Esophagus squamous epithelium (tissue), 4 donors: ENCODE measurements around the gene SSX5. TPM values are rescaled to one million over a fixed set of nuclear protein-coding genes. Genes with fewer than 3 reads are reported as not detected.

ENCODE experiments used
- small RNA-seq, 4 donors: library from RNA; depleted of rRNA; stranded (forward); fragments of <200 nt; gene quantifications; one replicate each; pipeline ENCODE3, GENCODE V24; 2016
- total RNA-seq, 4 donors: library from RNA; depleted of rRNA; stranded (reverse); fragments of >200 nt; gene quantifications; one replicate each; pipeline ENCODE4 v1.1.0, GENCODE V29; 2016

SSX5 gene
- total RNA-seq, 4 donors from 2014 or later = not detected

Small RNA genes within 50 kb of the gene (small RNA-seq; reads per million reads assigned to genes)
- gene AC245047.3 (0 reads per million in 4 donors), gene AC245047.7 (0 reads per million in 4 donors), gene RNA5SP503 (0 reads per million in 4 donors), gene RNU6-707P (0 to 0.09 (median 0) reads per million in 4 donors)

Other genes with a start within 250 kb of the SSX5 start
- gene ZNF182, start 192.8 kb downstream of the SSX5 start, total RNA-seq = 1 to 10 TPM in 3 of 4 donors, under 1 TPM in 1; 0.80 to 3.2 (median 1.4) TPM
- gene SPACA5, start 189.8 kb downstream of the SSX5 start, total RNA-seq = not detected
- gene ZNF630, start 125.2 kb downstream of the SSX5 start, total RNA-seq = 1 to 10 TPM in 2 of 4 donors, under 1 TPM in 2; 0.44 to 2.7 (median 1.1) TPM
- not detected for gene SPACA5B, start 66.2 kb downstream of the SSX5 start, total RNA-seq
- gene SSX1, start 58.6 kb upstream of the SSX5 start, total RNA-seq = not detected
- gene SSX3, start 159.9 kb upstream of the SSX5 start, total RNA-seq = not detected
- not detected for gene SSX4, start 186.7 kb upstream of the SSX5 start, total RNA-seq
- not detected for gene SSX4B, start 215.2 kb upstream of the SSX5 start, total RNA-seq